ENCODE data around the gene SPATS2L. TPM values are rescaled to one million over a fixed set of nuclear protein-coding genes. Genes with fewer than 3 reads are reported as not detected.

Gene SPATS2L
- total RNA-seq, 1 experiment from 2014 or later, result 158 TPM

DNA sequence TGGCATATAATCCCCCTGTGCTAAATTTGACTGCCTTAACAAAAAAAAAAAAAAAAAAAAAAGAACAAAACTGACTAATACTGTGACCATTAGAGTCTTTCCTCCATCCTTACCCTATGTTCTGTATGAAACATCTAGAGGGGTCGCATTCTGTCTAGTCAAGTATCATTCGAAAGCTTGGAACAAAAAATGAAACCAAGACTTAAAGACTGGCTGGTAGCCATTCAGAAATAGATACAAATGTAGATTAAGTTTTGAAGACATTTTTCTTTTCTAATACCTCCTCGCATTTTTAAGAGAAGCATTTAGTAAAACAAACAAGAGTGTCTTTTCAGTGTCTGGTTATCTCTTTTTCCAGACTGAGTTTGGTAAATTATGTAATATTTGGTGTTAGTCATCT, 66.7 kb downstream of the SPATS2L start:
- DNase-seq (ENCODE audit: low read depth), result no peak

DNA sequence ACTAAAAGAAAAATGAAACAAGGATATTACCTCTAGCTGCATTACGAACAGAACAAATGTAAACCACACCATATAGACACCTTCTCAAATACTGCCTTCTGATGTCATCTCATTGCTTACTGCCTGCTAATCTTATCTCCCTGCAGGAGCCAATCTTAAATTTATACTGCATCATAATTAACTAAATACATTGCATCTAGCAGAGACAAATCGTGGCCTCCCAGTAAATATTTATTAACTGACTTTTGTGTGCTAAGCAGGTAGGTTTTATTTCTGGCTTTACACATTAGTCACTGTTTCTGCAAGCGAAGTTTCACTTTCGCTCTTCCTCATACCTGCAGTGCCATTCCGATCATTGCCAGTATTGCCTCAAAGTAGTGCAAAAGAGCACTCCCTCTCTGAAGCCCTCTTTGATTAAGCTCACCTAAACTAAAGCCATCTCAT, 67.5 kb downstream of the SPATS2L start:
- DNase-seq (ENCODE audit: low read depth), result peak; percentile 41

DNA sequence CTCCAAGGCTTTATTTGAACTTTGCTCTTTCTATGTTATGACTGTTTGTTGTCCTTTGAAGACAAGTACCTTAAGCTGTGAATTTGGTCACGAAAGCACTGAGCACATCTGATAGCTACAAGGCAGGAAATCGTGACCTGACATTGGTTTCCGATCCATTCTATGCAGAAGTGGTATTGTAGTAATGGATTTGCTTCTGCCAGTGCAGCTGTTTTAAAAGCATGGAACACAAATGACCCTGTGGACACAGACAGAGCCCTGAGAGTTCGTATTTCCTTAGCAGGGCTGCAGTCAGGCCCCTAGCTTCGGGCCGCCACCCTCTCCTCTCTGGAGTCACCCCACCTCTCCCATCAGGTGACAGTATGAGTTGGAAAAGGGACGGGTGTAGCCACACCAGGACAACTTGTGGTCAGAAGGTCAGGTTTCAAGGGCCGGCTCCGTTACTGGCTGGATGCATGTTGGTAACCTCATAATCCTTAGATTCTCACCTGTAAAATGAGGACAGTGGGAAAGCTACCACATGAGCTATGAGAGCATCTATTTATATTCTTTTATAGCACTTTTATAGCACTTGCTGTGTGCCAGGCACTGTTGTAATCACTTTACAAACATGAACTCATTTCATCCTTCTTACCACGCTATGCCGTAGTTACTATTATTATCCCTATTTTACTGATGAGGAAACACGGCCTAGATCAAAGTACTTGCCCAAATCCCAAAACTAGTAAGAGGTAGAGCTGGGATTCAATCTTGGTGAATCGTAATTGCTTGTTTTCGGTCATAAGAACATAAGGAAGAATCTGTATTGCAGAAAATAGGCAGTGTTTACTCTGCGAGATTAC, 70.2 kb downstream of the SPATS2L start:
- DNase-seq (ENCODE audit: low read depth), result no peak

DNA sequence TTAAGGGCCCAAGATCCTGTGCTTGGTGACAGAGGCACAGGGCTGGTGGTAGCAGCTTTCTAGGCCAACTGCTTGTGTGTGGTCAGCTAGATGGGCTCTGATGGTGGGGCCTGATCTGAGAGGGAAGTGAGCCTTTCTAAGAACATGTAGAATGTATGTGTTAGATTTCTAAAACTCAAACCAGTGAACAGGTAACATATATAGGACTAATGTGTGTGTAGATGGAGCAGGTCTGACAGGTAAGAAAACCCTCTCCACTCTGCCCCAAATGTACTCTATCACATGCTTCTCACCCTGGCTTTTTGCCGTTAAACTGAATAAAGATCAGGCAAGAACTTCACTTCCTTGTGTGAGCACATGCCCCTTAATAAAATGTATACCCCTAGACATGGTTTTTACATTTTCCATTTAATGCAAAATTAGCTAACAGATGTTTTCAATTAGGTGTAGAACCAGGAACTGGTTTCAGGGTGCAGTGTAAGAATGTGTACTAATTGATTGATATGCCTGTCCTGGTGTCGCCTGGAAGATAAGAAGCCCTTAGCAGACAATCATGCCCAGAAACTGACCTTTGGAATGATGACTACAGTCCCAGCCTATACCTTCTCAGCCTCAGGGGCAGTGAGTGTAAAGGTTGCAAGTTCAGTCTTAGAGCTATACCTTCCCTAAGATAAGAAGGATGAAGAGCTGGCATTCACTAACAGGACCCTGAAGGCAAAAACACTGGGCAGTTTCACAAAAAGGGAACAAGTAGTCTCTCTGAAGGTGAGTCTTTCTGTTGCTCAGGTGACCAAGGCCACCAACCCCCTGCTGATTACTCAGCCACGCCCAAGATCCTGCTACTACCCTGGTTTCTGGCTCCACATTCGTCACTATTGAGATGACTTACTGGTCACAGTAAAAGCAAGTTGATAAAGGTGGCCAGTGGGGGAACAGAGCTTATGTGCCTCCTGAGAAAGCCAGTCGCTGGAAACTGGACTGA, 71.2 kb downstream of the SPATS2L start:
- no peak for DNase-seq (ENCODE audit: low read depth)

DNA sequence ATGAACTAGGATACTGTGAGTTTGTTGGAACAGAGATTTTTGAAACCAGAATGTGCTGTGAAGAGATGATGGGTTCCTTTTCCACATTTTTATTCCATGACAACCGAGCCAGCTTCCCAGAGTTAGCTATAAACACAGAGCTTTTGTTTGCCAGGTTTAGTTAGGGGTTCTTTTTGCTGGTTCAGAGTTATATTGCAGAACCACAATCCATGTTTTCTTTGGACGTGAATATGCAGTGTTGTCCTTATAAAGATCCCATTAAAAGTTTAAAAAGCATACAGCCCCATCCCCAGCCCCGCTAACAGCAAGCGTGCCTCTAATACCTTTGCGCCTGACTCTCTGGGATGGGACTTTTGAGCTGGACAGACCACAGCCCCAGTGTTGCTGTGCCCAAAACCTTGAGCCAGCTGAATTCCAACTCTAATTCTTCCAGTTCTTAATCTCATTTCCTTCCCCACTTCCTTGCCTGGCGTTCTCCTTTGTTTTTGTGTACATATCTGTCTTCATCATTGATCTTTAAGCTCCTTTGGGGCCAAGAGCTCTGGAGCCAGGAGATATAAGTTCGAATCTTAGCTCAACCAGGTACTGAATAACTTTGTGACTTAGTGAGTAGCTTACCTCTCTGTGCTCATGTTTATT, 72.3 kb downstream of the SPATS2L start:
- DNase-seq (ENCODE audit: low read depth), result no peak

DNA sequence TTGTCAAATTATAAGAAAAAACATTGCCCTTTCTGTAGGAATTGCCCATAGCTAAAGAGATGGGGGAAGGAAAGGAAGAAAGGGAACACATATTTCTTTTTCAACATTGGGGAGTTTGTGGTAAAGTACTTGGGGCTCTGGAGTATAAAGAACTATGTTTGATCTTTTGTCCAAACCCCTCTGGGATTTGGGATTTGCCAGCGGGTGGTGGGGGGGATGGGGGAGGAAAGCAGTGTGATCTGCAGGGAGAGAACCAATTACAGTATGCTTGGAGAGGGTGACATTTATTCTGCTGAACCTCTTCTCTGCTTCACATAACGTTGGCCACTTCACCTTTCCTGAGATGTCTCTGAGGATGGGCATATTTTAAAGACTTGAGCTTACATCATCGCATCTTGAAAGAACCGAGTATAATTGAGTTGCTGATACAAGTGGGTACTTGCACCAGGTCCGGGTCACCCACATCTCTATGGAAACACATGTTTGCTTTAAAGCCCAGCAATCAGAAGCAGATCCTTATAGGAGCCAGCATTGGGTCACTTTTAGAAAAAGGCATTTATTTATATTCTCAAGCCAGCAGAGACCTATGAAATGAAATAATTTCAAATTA, 73.1 kb downstream of the SPATS2L start:
- no peak for DNase-seq (ENCODE audit: low read depth)

DNA sequence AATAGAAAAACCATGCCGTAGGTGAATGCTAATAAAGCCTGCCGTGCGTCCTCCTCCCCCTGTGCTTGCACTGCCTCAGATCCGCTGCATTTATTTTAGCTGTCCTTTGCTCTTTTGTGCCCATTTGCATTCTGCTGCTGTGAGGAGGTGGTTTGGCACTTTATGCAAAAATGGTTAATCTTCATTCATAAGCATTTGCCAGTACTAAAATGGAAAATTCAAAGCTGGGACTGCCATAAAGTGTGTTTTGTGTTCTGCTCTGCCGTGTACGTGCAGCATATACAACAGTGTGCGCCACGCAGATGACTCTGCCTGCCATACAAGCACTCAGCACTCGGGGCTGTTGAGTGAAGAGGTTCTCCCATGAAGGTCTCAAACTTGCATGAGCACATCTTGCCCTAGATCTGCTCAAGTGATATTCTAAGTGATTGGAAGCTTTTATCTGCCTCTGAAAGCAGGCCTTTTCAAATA, 73.6 kb downstream of the SPATS2L start:
- no peak for DNase-seq (ENCODE audit: low read depth)

DNA sequence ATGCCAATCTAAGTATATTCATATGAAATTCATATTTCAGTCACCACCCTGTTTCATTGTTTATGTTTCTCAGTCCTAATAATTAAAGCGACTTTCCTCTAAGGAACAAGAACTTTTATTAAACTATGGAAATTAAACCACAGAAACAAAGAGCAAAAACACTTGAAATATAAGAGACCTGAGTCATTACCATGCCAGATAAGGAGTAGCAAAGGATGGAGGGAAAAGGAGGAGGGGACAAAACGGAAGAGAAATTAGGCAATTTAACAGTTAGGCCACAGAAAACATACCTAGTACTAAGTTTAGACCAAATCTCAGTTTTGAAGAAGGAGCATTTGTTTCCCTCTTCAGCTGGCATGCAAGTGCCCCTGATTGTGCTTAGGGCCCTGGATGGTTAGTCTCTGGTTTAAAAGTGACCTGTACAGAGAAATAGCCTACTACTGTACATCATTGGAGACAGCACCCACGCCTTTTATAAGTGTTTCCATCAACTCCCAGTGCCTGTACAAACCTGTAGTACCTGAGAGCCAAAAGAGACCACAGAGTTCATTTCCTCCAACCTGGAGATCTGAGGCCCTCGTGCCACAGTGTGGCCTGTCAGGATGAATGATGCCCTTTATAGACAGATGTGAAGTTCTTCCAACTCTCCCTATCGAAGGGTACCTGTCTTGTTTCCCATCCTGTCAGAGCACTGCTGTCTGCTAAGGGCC, 74.5 kb downstream of the SPATS2L start:
- peak; percentile 74 for DNase-seq (ENCODE audit: low read depth)

DNA sequence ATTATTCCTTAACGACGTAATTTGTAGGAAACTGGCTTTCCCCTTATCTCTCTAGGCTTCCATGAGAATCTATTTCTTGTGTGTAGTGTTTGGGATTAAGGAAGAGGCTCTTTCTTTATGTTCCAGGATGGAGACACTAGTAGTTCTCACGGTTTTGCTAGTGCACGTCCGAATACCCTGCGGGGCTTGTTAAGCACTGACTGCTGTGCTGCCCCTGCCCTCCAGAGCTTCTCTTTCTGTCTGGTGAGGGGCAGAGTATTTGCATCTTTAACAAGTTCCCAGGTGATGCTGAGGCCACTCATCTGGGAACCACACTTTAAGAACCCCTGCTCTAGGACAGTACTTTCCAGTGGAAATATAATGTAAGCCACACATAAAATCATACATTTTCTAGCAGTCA, 76.4 kb downstream of the SPATS2L start:
- DNase-seq (ENCODE audit: low read depth), result no peak

DNA sequence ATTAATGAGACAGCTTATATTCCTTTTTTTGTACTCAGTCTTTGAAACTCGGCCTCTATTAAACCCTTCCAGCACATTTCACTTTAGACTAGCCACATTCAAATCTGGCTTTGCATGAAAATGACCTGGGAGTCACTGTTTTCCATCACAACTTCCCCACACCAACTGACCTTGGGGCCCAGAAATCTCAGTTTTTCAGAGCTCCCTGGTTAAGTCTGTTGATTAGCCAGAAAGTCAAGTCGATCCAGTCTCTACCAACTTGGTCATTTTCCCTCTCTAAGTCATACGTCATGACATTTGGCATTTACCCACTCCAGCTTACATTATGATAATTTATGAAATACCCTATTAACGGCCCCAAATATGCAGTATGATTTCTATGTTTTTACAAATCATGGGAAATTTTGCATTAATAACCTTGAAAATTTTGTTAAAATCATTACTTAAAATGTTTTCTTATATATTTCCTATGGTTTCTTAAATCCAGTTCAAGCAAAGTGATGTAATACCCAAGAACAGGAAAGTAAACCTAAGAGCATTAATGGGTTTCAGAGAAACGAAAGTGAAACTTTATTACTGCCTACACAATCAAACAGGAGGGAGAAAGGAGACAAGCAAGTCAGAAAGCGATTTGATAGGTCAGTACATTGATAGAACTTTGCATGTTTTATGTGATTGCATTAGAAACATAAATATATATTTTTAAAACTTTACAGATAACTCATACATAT, 77.1 kb downstream of the SPATS2L start:
- peak; percentile 68 for DNase-seq (ENCODE audit: low read depth)

DNA sequence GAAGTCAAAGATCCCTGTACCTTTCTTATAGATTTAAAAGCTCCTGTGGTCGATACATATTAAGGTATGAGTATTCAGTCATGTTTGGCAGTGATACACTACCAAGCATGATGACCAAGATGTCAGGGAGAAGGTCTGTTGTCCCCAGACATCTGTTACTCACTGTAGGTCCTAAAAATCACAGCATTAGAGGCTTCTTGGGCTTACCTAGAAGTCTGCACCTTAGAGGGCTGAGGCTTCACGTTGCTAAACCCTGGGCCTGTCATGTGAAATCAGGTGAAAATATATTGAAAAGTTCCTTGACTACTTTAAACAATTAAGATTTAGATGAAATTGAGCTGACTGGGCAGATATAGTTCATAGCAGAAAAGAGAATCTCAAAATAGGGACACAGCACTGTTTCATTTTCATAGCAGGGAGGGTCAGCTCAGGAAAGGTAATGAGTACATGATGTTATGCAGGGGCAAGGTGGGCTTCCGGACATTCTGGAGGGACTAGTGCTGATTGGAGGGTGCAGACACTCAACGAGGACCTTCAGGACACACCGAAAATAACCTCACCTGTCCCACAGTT, 78.7 kb downstream of the SPATS2L start:
- DNase-seq (ENCODE audit: low read depth), result no peak

DNA sequence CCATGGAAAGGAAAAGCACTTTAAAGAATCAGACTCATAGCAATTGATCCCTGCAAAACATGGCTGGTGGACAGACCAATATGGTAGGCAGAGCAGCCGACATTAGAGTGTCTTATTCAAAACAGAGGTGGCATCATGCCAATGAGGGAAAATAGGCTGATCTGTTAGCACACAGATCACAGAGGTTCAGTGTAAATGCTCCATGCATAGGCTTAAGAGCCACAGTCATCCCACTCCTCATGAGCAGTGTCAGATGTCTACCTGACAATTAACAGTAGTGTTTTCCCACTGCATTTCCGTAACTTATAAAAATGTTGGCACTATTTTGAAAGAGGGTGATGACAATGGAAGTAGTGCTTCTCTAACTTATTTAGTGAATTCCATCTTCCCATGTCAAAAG, 86.7 kb downstream of the SPATS2L start:
- no peak for DNase-seq (ENCODE audit: low read depth)

DNA sequence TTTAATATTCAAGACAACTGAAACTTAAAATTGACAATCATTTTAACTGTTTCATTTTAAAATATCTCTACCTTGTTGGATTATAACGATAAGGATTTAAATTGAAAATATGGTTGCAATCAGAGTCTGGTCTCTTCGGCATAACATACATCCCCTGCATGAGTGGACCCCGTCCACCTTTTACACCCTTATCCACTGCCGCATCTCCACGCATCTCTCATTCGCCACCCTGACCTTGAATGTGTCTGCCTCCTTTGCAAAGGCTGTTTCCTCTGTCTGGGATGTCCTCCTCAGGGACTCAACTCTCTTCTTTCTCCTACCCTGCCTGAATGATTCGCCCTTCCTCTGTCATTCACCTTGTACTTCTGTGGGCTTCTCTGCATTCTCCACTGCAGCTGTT, 87.6 kb downstream of the SPATS2L start:
- DNase-seq (ENCODE audit: low read depth), result no peak

DNA sequence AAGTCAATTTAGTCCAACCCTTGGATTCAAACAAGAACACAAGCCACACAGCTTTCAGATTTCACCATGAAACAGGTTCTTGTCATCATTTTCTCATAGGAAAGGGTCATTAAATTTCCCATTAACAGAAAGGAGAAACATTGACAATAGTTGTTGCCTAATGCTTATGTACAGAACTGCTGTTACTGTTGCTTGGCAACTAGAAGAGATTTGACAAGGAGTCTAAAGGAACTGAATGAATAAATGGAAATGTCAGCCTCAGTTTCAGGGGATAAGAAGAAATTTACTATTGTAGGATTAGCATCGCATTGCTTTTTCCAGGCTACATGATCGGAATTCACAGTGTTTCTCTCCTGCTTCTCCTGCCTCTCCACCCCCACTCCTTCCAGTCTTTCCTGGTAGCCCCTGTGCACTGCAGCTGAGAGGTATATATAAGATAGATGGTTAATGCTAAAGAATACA, 90.3 kb downstream of the SPATS2L start:
- DNase-seq (ENCODE audit: low read depth), result no peak

DNA sequence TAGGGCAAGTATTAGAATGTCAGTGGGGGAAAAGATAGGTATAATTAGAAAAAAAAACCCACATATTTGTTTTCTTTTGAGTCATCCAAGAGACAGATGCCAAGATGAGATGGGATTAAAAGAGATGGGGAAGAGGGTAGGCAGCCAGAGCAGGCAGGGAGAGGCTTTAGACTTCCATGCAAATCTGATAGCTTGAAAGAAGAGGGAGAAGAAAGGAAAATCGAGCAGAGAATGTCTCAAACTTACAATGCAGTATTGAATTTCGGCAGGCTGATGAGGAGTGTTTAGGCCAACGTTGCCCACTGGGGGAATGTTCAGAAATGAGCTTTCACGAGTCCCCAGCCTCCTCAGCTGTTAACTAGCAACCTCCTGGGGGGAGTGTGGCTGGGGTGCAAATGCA, 91.3 kb downstream of the SPATS2L start:
- peak; percentile 88 for DNase-seq (ENCODE audit: low read depth)

DNA sequence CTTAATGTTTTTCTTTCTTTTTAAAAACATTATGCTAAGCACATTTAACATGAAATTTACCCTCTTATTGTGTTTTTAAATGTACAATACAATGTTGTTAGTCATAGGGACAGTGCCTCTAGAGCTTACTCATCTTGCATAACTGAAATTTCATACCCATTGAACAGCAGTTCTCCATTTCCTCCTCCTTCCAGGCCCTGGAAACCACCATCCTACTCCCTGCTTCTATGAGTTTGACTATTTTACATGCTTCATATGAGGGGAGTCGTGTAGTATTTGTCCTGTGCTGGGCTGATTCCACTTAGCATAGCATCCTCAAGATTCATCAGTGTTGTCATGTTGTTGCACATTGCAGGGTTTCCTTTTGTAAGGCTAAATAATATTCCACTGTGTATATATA, 92.6 kb downstream of the SPATS2L start:
- peak; percentile 87 for DNase-seq (ENCODE audit: low read depth)

DNA sequence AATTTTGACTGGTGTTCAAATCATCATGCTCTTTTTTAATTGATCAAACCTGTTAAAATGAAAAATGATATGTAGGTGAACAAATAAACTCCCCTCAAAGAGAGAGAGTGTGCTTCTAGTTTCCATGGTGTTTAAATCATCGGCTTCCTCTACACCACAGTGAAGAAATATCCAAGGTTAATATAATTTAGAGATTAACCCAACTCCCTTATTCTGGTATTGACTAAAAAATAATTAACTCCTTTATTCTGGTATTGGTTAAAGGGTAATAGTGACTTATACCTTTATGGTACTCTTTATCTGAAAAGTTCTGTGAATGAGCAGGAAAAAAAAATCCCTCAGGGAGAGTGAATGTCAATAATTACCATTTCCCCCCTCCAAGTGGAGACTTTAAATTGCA, 93.1 kb downstream of the SPATS2L start:
- DNase-seq (ENCODE audit: low read depth), result no peak

DNA sequence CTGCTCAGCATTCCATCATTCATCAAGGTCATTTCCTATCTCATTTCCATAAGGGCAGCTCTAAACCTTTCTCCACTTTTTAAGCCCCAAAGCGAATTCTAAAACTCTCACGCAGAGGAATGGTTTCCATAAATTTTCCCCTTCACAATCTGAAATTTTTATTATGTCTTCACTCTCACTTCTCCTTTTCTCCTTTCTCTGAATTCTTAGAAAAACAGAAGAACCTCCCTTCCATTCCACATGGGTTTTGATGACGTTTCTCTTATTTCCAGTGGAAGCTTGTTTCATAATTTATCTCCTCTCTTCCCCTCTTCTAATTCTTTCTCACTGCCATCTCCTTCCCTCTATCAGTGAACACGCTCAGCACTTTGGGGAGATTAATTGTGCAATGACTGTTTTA, 97.3 kb downstream of the SPATS2L start:
- no peak for DNase-seq (ENCODE audit: low read depth)

DNA sequence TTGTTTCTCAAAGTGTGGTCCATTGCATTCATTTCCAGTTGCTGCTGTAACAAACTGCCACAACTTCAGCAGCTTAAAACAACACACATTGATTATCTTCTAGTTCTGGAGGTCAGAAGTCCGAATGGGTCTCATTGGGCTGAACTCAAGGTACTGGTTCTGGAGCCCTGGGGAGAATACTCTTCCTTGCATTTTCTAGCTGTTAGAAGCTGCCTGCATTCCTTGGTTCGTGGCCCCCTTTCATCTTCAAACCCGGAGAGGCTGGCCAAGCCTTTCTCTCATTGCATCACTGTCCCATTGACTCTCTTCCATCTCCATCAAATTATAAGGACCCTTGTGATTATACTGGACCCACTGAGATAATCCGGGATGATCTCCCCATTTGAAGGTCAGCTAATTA, 98.1 kb downstream of the SPATS2L start:
- no peak for DNase-seq (ENCODE audit: low read depth)

Data from HT1080 (cell line).